Testis (tissue), 2 donors: ENCODE data around the gene DLEC1.

Experiments used
- CTCF ChIP-seq, 3 experiments: fragments of 450-650 bp in 2 of 3; fragments of 200-600 bp in 1 of 3; sonication (generic) in 1 of 3; IDR thresholded peaks; one replicate each; pipeline ENCODE4 v1.5.1; 2016 to 2019; ENCODE audit warnings: antibody characterized with exemption in 3 of 3, mild to moderate bottlenecking in 2 of 3, moderate library complexity in 1 of 3
- POLR2A ChIP-seq: fragments of 450-650 bp; IDR thresholded peaks from one replicate; pipeline ENCODE4 v1.6.1; 2017; ENCODE audit warnings: antibody characterized with exemption, mild to moderate bottlenecking, moderate library complexity

- TF ChIP-seq CTCF (IDR thresholded peaks at IDR 0.05), result no peak
- TF ChIP-seq POLR2A, result no peak
Measured at GRCh38 chr3:38027466-38028465, 11.2 kb upstream of the DLEC1 start.
